Bronchial epithelial cell (primary cell): ENCODE data around the gene DNAJC5G. TPM values are rescaled to one million over a fixed set of nuclear protein-coding genes. Genes with fewer than 3 reads are reported as not detected.

Source experiments
- DNase-seq: peaks from one replicate; pipeline ENCODE4 v3.0.0-alpha.2; 2010; ENCODE audit warnings: low read depth
- FAIRE-seq: peaks from 2 replicates; lab custom pipeline; 2011; peaks lifted over from hg19 to GRCh38; lab: Jason Lieb, UNC
- H3K27me3 ChIP-seq: 2 replicates; pipeline ENCODE4 v1.5.1; 2011; ENCODE audit warnings: low read length; ENCODE audit not compliant: control insufficient read depth, insufficient read depth
- H3K36me3 ChIP-seq: 2 replicates; pipeline ENCODE4 v1.5.1; 2011; ENCODE audit warnings: low read length; ENCODE audit not compliant: control insufficient read depth, insufficient read depth
- H3K4me3 ChIP-seq: 2 replicates; pipeline ENCODE4 v1.5.1; 2011; ENCODE audit warnings: mild to moderate bottlenecking, low read depth, low read length, control low read depth
- total RNA-seq: library from RNA; depleted of rRNA; stranded (reverse); fragments of >200 nt; gene quantifications from 2 replicates; pipeline ENCODE4 v1.2.1, GENCODE V29; 2014
- TF ChIP-seq, protein P1 (sequence below): IDR thresholded peaks from 2 replicates; pipeline ENCODE4 v1.5.1; 2011; ENCODE audit warnings: mild to moderate bottlenecking, moderate library complexity, low read length, control low read depth, inconsistent platforms; ENCODE audit not compliant: insufficient read depth, severe bottlenecking

Gene DNAJC5G
- total RNA-seq, 1 donor from 2014 or later = not detected

DNA sequence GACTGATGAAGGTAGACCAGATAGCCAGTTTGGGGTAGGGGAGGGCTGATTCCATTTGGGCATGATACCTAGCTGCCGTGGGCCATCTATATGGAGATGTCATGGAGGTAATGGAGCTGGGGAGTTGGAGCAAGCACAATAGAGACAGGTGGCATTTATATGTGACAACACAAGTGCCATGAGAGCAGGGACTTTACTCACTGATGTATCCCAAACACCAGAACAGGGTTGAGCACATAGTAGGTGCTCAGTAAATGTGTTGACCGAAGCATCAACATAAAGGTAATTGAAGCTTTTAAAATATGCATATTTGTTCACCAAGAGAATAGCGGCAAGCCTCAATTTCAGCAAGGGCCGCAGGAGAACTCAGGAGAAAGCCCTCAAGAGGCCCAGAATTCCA lies 27.3 kb upstream of the DNAJC5G start:
- FAIRE-seq (no peak), DNase-seq (no peak)
- Histone ChIP-seq H3K36me3 (peaks cover 9% of the 10 kb centered on the region), H3K27me3 (no peaks in the 10 kb centered on the region), H3K4me3 (no peak overlapping the region)
- TF ChIP-seq, protein P1, sequence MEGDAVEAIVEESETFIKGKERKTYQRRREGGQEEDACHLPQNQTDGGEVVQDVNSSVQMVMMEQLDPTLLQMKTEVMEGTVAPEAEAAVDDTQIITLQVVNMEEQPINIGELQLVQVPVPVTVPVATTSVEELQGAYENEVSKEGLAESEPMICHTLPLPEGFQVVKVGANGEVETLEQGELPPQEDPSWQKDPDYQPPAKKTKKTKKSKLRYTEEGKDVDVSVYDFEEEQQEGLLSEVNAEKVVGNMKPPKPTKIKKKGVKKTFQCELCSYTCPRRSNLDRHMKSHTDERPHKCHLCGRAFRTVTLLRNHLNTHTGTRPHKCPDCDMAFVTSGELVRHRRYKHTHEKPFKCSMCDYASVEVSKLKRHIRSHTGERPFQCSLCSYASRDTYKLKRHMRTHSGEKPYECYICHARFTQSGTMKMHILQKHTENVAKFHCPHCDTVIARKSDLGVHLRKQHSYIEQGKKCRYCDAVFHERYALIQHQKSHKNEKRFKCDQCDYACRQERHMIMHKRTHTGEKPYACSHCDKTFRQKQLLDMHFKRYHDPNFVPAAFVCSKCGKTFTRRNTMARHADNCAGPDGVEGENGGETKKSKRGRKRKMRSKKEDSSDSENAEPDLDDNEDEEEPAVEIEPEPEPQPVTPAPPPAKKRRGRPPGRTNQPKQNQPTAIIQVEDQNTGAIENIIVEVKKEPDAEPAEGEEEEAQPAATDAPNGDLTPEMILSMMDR = no peak

DNA sequence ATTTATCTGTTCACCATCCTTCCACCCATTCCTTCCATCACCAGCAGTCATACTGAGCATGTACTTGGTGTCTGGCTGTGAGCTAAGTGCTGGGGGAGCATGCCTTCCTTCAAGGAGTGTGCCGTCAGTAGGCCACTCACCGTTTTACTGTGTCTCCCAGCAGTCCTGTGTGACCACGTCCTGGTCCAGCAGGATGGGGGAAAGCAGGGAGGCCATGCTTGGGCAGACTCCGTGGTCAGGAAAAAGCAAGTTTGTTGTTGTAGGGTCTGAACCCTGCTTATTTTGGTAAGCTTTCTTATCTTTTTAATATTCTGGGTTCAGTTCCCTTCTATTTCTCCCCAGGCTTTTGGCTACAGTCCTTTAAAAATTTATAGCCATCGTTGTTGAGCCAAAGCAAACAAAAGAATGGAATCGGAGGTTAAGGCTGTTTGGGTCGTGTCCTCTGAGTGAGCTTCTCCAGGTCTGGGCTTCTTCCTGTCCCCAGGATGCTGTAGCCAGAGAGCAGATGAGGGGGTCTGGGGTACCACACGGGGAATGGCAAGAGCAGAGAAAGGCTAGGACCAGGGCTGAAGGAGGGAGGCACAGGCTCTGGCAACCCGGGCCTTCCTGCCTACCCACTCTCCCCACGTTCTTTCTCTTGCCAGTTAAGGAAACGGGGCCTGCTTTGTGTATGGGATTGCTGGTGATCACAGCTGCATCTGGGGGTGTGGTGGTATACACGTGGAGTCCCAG lies 25.9 kb upstream of the DNAJC5G start:
- FAIRE-seq (no peak), DNase-seq (no peak)
- Histone ChIP-seq H3K4me3 (no peak overlapping the region), H3K27me3 (peaks cover 2% of the 10 kb centered on the region), H3K36me3 (no peaks in the 10 kb centered on the region)
- TF ChIP-seq, protein P1 = no peak

DNA sequence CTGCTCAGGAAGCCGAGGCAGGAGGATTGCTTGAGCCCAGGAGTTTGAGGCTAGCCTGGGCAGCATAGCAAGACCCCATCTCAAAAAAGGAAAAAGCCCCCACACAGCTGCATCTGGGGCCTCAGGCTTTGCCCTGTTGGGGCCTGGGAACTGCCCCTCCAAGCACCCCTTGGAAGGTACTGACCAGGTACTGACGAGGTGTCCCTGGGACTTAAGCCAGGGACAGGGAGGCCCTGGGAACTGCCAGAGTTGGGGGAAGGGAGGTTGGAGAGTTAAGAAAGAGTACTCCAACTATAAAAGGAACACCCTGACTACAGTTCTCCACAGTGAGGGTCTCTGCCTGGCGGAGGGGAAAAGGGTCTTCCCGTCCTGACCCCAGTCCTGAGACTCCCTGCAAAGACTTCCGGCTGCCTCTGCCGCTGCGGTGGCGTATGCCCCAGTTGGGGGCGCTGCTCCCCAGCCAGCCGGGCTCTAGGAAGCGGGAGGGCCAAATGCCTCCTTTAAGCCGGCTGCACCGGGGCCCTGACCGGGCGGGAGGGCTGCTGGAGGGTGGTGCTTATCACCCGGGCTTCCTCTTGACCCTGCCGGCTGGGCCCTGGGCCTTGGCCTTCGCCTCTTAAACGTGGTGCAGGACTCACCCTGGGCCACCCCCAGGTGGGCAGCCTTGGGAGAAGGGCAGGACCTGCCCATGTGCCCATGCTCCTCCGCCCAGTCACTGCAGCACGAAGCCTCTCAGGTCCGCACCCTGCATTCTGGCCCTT lies 25.2 kb upstream of the DNAJC5G start:
- no peak for FAIRE-seq
- TF ChIP-seq, protein P1 = peak; percentile 82
- no peaks in the 10 kb centered on the region for H3K36me3 ChIP-seq
- DNase-seq = peak; percentile 27
- H3K4me3 ChIP-seq = no peak overlapping the region
- H3K27me3 ChIP-seq = peaks cover 3% of the 10 kb centered on the region

DNA sequence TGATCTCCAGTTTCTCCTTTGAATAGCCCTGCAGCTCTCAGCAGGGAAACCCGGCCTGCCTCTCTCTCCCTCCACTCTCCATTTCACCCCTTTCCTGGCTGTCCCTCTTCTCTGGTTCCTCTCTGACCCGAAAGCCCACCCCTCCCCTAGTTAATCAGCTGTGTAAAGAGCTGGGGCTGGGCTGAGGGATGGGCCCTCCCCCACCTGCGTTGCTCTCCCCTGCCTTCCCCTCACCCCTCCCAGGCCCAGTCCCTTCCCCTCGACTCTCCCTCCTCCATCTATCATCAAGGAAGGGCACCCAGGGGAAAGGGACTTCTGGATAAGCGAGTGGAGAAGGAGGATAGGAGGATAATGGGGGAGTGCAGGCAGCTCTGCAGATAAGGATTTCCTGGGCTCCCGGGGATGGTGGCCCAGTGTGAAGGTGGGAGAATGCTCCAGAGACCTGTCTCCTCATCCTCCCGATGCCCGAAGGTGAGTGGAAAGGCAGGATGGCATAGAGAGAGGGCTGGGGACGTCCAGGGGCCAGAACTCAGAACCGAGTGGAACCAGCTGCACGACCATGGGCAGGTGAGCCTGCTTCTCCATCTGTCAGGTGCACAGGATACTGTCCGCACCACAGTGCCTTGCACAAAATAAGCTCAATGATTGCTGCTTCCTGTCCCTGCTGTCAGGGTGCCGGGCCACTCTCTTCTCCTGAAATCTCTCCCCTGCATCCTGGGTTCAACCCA lies 24.4 kb upstream of the DNAJC5G start:
- TF ChIP-seq, protein P1 = no peak
- FAIRE-seq = no peak
- DNase-seq = no peak
- Histone ChIP-seq H3K4me3 (no peak overlapping the region), H3K27me3 (peaks cover 3% of the 10 kb centered on the region), H3K36me3 (no peaks in the 10 kb centered on the region)

DNA sequence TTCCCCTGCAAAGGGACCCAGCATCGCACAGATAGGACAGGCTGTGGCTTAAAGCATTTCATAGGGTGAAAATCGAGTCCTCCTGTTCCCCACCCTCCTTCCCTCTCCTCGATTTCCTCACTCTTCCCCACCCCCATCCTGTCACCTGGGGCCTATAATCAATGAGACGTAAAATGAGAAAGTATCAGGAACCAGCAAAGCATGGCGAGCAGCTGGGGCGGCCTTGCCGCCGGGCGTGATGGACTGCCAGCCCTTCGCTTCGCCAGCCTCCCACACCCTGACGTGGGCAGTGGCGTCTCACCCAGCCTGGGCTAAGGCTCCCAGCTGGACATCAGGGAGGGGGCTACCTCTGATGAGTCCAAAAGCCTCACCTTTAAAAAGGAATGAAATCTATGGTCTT lies 23.5 kb upstream of the DNAJC5G start:
- no peaks in the 10 kb centered on the region for H3K36me3 ChIP-seq
- no peak overlapping the region for H3K4me3 ChIP-seq
- DNase-seq = no peak
- TF ChIP-seq, protein P1 = no peak
- H3K27me3 ChIP-seq = peaks cover 3% of the 10 kb centered on the region
- FAIRE-seq = no peak
